NCI-H2107 treated with DMSO at 0.1 percent for 48 hours (cell line): Measurements from ENCODE around the gene HOOK1.
A peak's percentile ranks its signal among the peaks of the same experiment; 100 is the strongest.
"Not testable (repeated sequence)": the region's sequence is repeated elsewhere in the genome, so short reads cannot be mapped to it uniquely, and the experiment has no call there.

Experiments used
- DNase-seq: peaks from one replicate; lab custom pipeline; 2025; ENCODE audit not compliant: unreplicated experiment; lab: John Stamatoyannopoulos, UW

HOOK1 gene

GRCh38 chr1:59819566-59820438 is 5.1 kb downstream of the HOOK1 start:
- DNase-seq, result no peak

GRCh38 chr1:59827055-59827643 is 12.4 kb downstream of the HOOK1 start:
- no peak for DNase-seq

- no peak for DNase-seq
Measured at GRCh38 chr1:59828160-59828559, 13.4 kb downstream of the HOOK1 start.

GRCh38 chr1:59831529-59831928 is 16.8 kb downstream of the HOOK1 start:
- DNase-seq, result no peak

GRCh38 chr1:59833022-59833421 is 18.3 kb downstream of the HOOK1 start:
- no peak for DNase-seq

GRCh38 chr1:59833991-59834390 is 19.2 kb downstream of the HOOK1 start:
- no peak for DNase-seq

GRCh38 chr1:59837857-59838256 is 23.1 kb downstream of the HOOK1 start:
- not testable (repeated sequence) for DNase-seq

GRCh38 chr1:59845091-59845490 is 30.3 kb downstream of the HOOK1 start:
- DNase-seq, result no peak

- DNase-seq, result no peak
Measured at GRCh38 chr1:59846209-59846894, 31.6 kb downstream of the HOOK1 start.

- no peak for DNase-seq
Measured at GRCh38 chr1:59846895-59847282, 32.1 kb downstream of the HOOK1 start.

- DNase-seq, result no peak
Measured at GRCh38 chr1:59852117-59852516, 37.4 kb downstream of the HOOK1 start.

GRCh38 chr1:59855297-59855696 is 40.5 kb downstream of the HOOK1 start:
- not testable (repeated sequence) for DNase-seq

- no peak for DNase-seq
Measured at GRCh38 chr1:59856725-59857338, 42.1 kb downstream of the HOOK1 start.

GRCh38 chr1:59857679-59858354 is 43.1 kb downstream of the HOOK1 start:
- DNase-seq, result no peak

- DNase-seq, result no peak
Measured at GRCh38 chr1:59866462-59866861, 51.7 kb downstream of the HOOK1 start.

GRCh38 chr1:59871746-59872145 is 57.0 kb downstream of the HOOK1 start:
- no peak for DNase-seq

- no peak for DNase-seq
Measured at GRCh38 chr1:59877108-59877682, 62.4 kb downstream of the HOOK1 start.

GRCh38 chr1:59878370-59878769 is 63.6 kb downstream of the HOOK1 start:
- DNase-seq, result no peak

- DNase-seq, result peak; percentile 65
Measured at GRCh38 chr1:59879574-59879973, 64.8 kb downstream of the HOOK1 start.

GRCh38 chr1:59879996-59880505 is 65.3 kb downstream of the HOOK1 start:
- no peak for DNase-seq
